GM12878 (cell line): ENCODE results near the gene CAMK2B.

Experiments
- ATF2 ChIP-seq: IDR thresholded peaks from 2 replicates; pipeline ENCODE4 v1.6.1; 2012; ENCODE audit warnings: low read length, inconsistent platforms
- BMI1 ChIP-seq: fragments of 450-650 bp; IDR thresholded peaks from 2 replicates; pipeline ENCODE4 v1.6.1; 2016; ENCODE audit warnings: mild to moderate bottlenecking, moderate library complexity, borderline replicate concordance
- CEBPB ChIP-seq, 2 experiments: fragments of 150-350 bp in 1 of 2; IDR thresholded peaks; 2 replicates each; pipeline ENCODE4 v1.6.1; 2012 to 2014; ENCODE audit warnings: low read depth in 2 of 2, low read length in 2 of 2, borderline replicate concordance in 1 of 2, inconsistent platforms in 1 of 2
- GABPA ChIP-seq: IDR thresholded peaks from 2 replicates; pipeline ENCODE4 v1.6.1; 2014; ENCODE audit warnings: antibody characterized with exemption, low read depth, mild to moderate bottlenecking, inconsistent platforms
- POLR2AphosphoS5 ChIP-seq: IDR thresholded peaks from 2 replicates; pipeline ENCODE4 v1.6.1; 2011; ENCODE audit warnings: mild to moderate bottlenecking, low read length, inconsistent platforms
- RFX5 ChIP-seq: IDR thresholded peaks from 2 replicates; pipeline ENCODE4 v1.6.1; 2011; ENCODE audit warnings: low read depth, low read length, improper control_type of control experiment
- SUZ12 ChIP-seq: fragments of 200-600 bp; sonication (generic); IDR thresholded peaks from one replicate; pipeline ENCODE4 v1.6.1; 2018; ENCODE audit warnings: antibody characterized with exemption, mild to moderate bottlenecking; ENCODE audit not compliant: unreplicated experiment

GRCh38 chr7:44201813-44202212, 123.6 kb downstream of the CAMK2B start:
- TF ChIP-seq GABPA (no peak), CEBPB (IDR thresholded peaks at IDR 0.05; ENCODE audit: borderline replicate concordance in 1 of 2, low read depth in 2 of 2, low read length in 2 of 2) (no peak), ATF2 (no peak), RFX5 (no peak), BMI1 (no peak), SUZ12 (no peak), POLR2AphosphoS5 (no peak)
